ENCODE data around the gene SRGAP1.

GRCh38 chr12:63967358-63968145 is 123.1 kb downstream of the SRGAP1 start:
- TF ChIP-seq POLR2AphosphoS5 (IDR thresholded peaks at IDR 0.05; ENCODE audit: low read depth, low read length) (no peak), SIN3A (IDR thresholded peaks at IDR 0.05; ENCODE audit: borderline replicate concordance, insufficient read depth, low read length) (no peak)

Data from PFSK-1 (cell line).